Progenitor cell of endocrine pancreas (in vitro differentiated cells): ENCODE measurements around the gene ARHGAP1. TPM values are rescaled to one million over a fixed set of nuclear protein-coding genes. Genes with fewer than 3 reads are reported as not detected.

Source experiments
- DNase-seq: peaks from one replicate; pipeline ENCODE4 v3.0.0; 2021; ENCODE audit warnings: low spot score; ENCODE audit not compliant: unreplicated experiment
- H3K27ac Mint-ChIP-seq: 2 replicates; pipeline ENCODE4 v1.8.0; 2021; ENCODE audit warnings: mild to moderate bottlenecking, moderate library complexity, mixed read lengths
- H3K27me3 Mint-ChIP-seq: 2 replicates; pipeline ENCODE4 v1.8.0; 2021; ENCODE audit warnings: mixed read lengths
- H3K36me3 Mint-ChIP-seq: 2 replicates; pipeline ENCODE4 v1.8.0; 2022; ENCODE audit warnings: mixed read lengths; ENCODE audit not compliant: insufficient read depth
- H3K4me1 Mint-ChIP-seq: 2 replicates; pipeline ENCODE4 v1.8.0; 2021; ENCODE audit warnings: low read depth, mixed read lengths
- H3K4me3 Mint-ChIP-seq: 2 replicates; pipeline ENCODE4 v1.8.0; 2021; ENCODE audit warnings: low read depth, mild to moderate bottlenecking, moderate library complexity, mixed read lengths
- H3K9me3 Mint-ChIP-seq: 2 replicates; pipeline ENCODE4 v1.8.0; 2021; ENCODE audit warnings: low read depth, mixed read lengths
- total RNA-seq: library from RNA; stranded (reverse); gene quantifications from 2 replicates; pipeline ENCODE4 v1.2.1, GENCODE V29; 2021
- TF ChIP-seq, protein P1 (sequence below): fragments of 200-600 bp; sonication (generic); IDR thresholded peaks from one replicate; pipeline ENCODE4 v1.5.0; 2021; ENCODE audit warnings: antibody characterized with exemption, mild to moderate bottlenecking; ENCODE audit not compliant: unreplicated experiment

Gene ARHGAP1
- total RNA-seq, 1 donor from 2014 or later, result 39.8 TPM

DNA sequence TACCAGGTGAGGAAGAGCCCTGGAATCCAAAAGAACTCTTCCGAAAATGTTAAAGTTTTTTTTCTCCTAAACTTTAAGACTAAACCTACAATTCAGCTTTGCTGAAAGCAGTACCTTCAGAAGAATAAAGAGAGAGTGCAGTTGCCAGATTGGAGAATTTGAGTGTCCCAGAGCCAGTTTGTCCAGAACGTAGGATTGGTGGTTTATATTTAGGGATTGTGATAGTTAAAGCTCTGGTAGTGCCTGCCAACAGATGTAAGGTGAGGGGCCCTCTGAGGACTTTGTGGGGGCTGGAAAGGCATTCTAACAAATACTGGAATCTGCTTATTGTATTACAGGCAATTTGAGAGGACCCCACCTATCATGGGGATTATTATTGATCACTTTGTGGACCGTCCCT lies 43.2 kb downstream of the ARHGAP1 start:
- H3K36me3 Mint-ChIP-seq, result peaks cover 11% of the 10 kb centered on the region
- no peak overlapping the region for H3K27ac Mint-ChIP-seq

DNA sequence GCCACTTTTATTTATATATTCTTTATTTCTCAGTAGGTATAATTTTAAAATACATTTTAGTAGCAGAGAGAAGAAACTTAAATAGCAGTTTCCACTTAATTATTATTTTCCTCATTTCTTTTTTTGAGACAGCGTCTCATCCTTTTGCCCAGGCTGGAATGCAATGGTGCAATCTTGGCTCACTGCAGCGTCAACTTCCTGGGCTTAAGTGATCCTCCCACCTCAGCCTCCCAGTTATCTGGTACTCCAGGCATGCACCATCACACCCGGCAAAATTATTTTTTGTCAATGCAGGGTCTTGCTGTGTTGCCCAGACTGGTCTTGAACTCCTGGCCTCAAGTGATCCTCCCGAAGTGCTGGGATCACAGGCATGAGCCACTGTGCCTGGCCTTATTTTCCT lies 44.8 kb downstream of the ARHGAP1 start:
- TF ChIP-seq, protein P1, sequence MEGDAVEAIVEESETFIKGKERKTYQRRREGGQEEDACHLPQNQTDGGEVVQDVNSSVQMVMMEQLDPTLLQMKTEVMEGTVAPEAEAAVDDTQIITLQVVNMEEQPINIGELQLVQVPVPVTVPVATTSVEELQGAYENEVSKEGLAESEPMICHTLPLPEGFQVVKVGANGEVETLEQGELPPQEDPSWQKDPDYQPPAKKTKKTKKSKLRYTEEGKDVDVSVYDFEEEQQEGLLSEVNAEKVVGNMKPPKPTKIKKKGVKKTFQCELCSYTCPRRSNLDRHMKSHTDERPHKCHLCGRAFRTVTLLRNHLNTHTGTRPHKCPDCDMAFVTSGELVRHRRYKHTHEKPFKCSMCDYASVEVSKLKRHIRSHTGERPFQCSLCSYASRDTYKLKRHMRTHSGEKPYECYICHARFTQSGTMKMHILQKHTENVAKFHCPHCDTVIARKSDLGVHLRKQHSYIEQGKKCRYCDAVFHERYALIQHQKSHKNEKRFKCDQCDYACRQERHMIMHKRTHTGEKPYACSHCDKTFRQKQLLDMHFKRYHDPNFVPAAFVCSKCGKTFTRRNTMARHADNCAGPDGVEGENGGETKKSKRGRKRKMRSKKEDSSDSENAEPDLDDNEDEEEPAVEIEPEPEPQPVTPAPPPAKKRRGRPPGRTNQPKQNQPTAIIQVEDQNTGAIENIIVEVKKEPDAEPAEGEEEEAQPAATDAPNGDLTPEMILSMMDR, result no peak
- Mint-ChIP-seq H3K36me3 (peaks cover 15% of the 10 kb centered on the region), H3K27me3 (no peaks in the 10 kb centered on the region), H3K4me3 (no peak overlapping the region), H3K9me3 (no peaks in the 10 kb centered on the region), H3K27ac (no peak overlapping the region), H3K4me1 (no peaks in the 10 kb centered on the region)
- DNase-seq, result no peak

More for the DNA sequence above, 43.2 kb downstream of the ARHGAP1 start:
- no peak overlapping the region for H3K4me3 Mint-ChIP-seq
- no peaks in the 10 kb centered on the region for H3K9me3 Mint-ChIP-seq
- no peaks in the 10 kb centered on the region for H3K4me1 Mint-ChIP-seq
- TF ChIP-seq, protein P1, result no peak
- no peak for DNase-seq
- H3K27me3 Mint-ChIP-seq, result no peaks in the 10 kb centered on the region

DNA sequence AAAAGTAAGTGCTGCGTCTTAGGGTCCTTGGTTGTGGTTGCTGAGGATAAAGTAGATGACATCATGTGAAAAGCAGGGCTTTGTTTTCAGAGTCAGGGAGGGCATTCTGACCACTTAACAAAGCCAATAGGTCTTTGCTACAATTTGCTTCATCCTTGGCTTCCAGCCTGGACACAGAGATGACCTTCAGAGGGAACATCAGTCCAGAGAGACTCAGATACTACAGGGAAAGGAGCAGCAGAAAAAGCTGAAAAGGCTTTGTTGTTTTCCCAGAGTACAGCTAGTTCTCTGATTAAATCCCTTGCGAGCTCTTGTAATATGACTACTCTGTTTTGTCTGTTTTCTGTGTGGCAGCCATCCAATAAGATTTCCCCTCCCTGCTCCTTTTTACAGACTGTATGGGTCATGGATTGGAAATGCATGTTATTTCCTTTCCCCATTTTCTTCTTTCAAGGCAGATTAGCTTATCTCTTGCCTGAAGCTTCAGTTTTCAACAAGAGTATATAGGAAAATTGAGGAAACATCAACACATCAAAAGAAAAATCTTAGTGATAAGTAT lies 51.2 kb downstream of the ARHGAP1 start:
- no peak overlapping the region for H3K4me3 Mint-ChIP-seq
- H3K4me1 Mint-ChIP-seq, result no peaks in the 10 kb centered on the region
- no peaks in the 10 kb centered on the region for H3K27me3 Mint-ChIP-seq
- no peak for DNase-seq
- peak overlapping the region; percentile 69 for H3K27ac Mint-ChIP-seq
- H3K36me3 Mint-ChIP-seq, result peaks cover 9% of the 10 kb centered on the region
- TF ChIP-seq, protein P1, result no peak
- H3K9me3 Mint-ChIP-seq, result no peaks in the 10 kb centered on the region

DNA sequence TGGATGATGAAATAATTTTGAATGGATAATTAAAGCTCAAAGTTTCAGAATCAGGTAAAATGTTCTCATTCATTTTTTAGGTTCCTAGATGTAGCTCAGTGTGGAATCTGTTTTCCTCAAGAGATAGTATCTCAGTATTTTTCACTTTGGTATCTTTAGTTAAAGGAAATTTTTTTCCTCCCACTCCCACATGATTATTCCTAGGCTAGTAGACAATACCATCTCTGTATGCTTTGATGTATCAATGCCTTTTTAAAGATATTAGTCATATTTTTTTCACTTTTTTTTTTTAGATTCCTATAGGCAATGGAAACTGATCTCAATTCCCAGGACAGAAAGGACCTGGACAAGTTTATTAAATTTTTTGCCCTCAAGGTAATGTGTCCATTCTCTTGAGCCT lies 56.4 kb downstream of the ARHGAP1 start:
- Mint-ChIP-seq H3K4me3 (no peak overlapping the region), H3K27ac (no peak overlapping the region), H3K36me3 (peaks cover 12% of the 10 kb centered on the region), H3K9me3 (no peaks in the 10 kb centered on the region), H3K27me3 (no peaks in the 10 kb centered on the region), H3K4me1 (no peaks in the 10 kb centered on the region)
- TF ChIP-seq, protein P1, result no peak
- DNase-seq, result no peak

DNA sequence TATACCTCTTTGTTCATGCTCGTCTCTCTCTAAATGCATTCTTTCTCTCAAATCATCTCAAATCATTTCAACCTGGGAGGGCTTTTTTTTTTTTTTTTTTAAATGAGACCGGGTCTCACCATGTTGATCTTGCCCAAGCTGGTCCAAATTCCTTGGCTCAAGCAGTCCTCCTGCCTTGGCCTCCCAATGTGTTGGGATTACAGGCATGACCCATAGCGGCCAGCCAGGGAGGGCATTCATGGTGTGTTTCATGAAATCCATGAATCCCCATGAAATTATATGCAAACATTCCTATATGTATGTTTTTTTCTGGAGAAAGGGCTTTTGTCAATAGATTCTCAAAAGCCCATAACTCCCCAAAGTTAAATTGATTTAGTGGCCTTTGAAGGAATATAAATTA lies 56.9 kb downstream of the ARHGAP1 start:
- no peak overlapping the region for H3K4me3 Mint-ChIP-seq
- no peaks in the 10 kb centered on the region for H3K9me3 Mint-ChIP-seq
- DNase-seq, result no peak
- H3K27ac Mint-ChIP-seq, result no peak overlapping the region
- no peaks in the 10 kb centered on the region for H3K4me1 Mint-ChIP-seq
- H3K27me3 Mint-ChIP-seq, result no peaks in the 10 kb centered on the region
- TF ChIP-seq, protein P1, result no peak
- H3K36me3 Mint-ChIP-seq, result peaks cover 12% of the 10 kb centered on the region
